Spleen (tissue), 11 donors: Measurements from ENCODE around the gene ZXDC. TPM values are rescaled to one million over a fixed set of nuclear protein-coding genes. Genes with fewer than 3 reads are reported as not detected.

Experiments used
- DNase-seq: peaks from one replicate; pipeline ENCODE4 v3.0.0-alpha.2; 2020
- H3K27ac ChIP-seq, 8 donors: fragments of 200-600 bp; sonication (generic) in 7 of 8; 1 replicate in 4 of 8; 2 replicates in 4 of 8; pipeline versions ENCODE4 v1.5.0 to v1.8.0; 2016 to 2021; ENCODE audit warnings: inconsistent platforms in 4 of 8, mild to moderate bottlenecking in 4 of 8, moderate library complexity in 1 of 8
- H3K27me3 ChIP-seq, 7 donors: fragments of 200-600 bp; sonication (generic) in 6 of 7; replicated peaks in 1 of 7; 1 replicate in 4 of 7; 2 replicates in 3 of 7; pipeline versions ENCODE4 v1.5.0 to v1.8.0; 2016 to 2021; ENCODE audit warnings: inconsistent platforms in 3 of 7, mild to moderate bottlenecking in 1 of 7
- H3K36me3 ChIP-seq, 6 donors: fragments of 200-600 bp; sonication (generic) in 5 of 6; 1 replicate in 4 of 6; 2 replicates in 2 of 6; pipeline versions ENCODE4 v1.5.0 to v1.8.0; 2016 to 2021; ENCODE audit warnings: inconsistent platforms in 2 of 6
- H3K4me1 ChIP-seq, 6 donors: fragments of 200-600 bp; sonication (generic) in 5 of 6; 1 replicate in 3 of 6; 2 replicates in 3 of 6; pipeline versions ENCODE4 v1.5.0 to v1.8.0; 2016 to 2021; ENCODE audit warnings: inconsistent platforms in 3 of 6
- H3K4me3 ChIP-seq, 8 donors: fragments of 200-600 bp; sonication (generic) in 7 of 8; 1 replicate in 4 of 8; 2 replicates in 4 of 8; pipeline versions ENCODE4 v1.5.0 to v1.8.0; 2016 to 2021; ENCODE audit warnings: inconsistent platforms in 4 of 8, mild to moderate bottlenecking in 4 of 8, moderate library complexity in 2 of 8
- H3K9me3 ChIP-seq, 8 donors: fragments of 200-600 bp; sonication (generic) in 7 of 8; 1 replicate in 4 of 8; 2 replicates in 4 of 8; pipeline versions ENCODE4 v1.5.0 to v1.8.0; 2016 to 2021; ENCODE audit warnings: inconsistent platforms in 4 of 8
- POLR2A ChIP-seq, 3 donors: fragments of 450-650 bp; IDR thresholded peaks; one replicate each; pipeline ENCODE4 v1.5.1; 2017; ENCODE audit warnings: antibody characterized with exemption in 3 of 3, mild to moderate bottlenecking in 1 of 3
- POLR2AphosphoS5 ChIP-seq, 3 donors: sonication (generic); formaldehyde crosslinking; IDR thresholded peaks; one replicate each; pipeline ENCODE4 v1.5.1; 2017; ENCODE audit warnings: antibody characterized with exemption in 3 of 3
- WGBS, 5 donors: extraction: QIAGEN DNeasy Blood & Tissue Kit in 3 of 5; methylation state at CpG; one replicate each; pipeline versions ENCODE4 v1.1.5 to v1.1.7; 2013 to 2018; 5-methylcytosine and 5-hydroxymethylcytosine counted together
- intact Hi-C: fragments of 100-400 bp; cut with DNase I; formaldehyde crosslinking; loops from one replicate; pipeline ENCODE4 v1.15.0; 2023; ENCODE audit warnings: low total_unique reads
- polyA plus RNA-seq, 3 donors: library from polyadenylated mRNA; stranded (reverse); fragments of 200-250 nt; gene quantifications; one replicate each; pipeline ENCODE4 v1.2.1, GENCODE V29; 2013
- total RNA-seq, 7 donors: library from RNA; depleted of rRNA in 3 of 7; stranded (reverse); fragments of >200 nt in 3 of 7; fragmentation: NEBNext Ultra II Directional in 4 of 7; extraction: Animal tissue kit (Norgen Biotek cat#: 25700) in 4 of 7; gene quantifications; one replicate each; pipeline versions ENCODE4 v1.1.0 to v1.2.1, GENCODE V29; 2016 to 2021
- TF ChIP-seq, protein P1 (sequence below), 11 experiments: fragments of 200-600 bp in 7 of 11; fragments of 450-650 bp in 4 of 11; sonication (generic) in 4 of 11; IDR thresholded peaks in 8 of 11; conservative IDR thresholded peaks in 3 of 11; 1 replicate in 7 of 11; 2 replicates in 4 of 11; pipeline versions ENCODE4 v1.4.0 to v1.8.0; 2016 to 2021; ENCODE audit warnings: antibody characterized with exemption in 11 of 11, inconsistent platforms in 4 of 11, mild to moderate bottlenecking in 1 of 11
- donor health status: healthy with polysubstance abuse.
- donor health status: DM: no; HTN: no; CAD: no; lungs with moderate emphysema.
- donor health status: DM: no; HTN: no; CAD: no.
- donor health status: Bipolar disorder and iron deficiency.
- donor health status: healthy.
- donor health status: DM: no; HTN: no; CAD: no.
- donor health status: DM: yes; HTN: yes; CAD: no.

Gene ZXDC
- total and polyA plus RNA-seq, 10 donors, result 7.5 to 75.3 (median 48.1) TPM

GRCh38 chr3:126424751-126425150 is 50.9 kb downstream of the ZXDC start:
- TF ChIP-seq POLR2AphosphoS5 (IDR thresholded peaks at IDR 0.05) (no peak), POLR2A (IDR thresholded peaks at IDR 0.05) (no peak)
- TF ChIP-seq, protein P1, sequence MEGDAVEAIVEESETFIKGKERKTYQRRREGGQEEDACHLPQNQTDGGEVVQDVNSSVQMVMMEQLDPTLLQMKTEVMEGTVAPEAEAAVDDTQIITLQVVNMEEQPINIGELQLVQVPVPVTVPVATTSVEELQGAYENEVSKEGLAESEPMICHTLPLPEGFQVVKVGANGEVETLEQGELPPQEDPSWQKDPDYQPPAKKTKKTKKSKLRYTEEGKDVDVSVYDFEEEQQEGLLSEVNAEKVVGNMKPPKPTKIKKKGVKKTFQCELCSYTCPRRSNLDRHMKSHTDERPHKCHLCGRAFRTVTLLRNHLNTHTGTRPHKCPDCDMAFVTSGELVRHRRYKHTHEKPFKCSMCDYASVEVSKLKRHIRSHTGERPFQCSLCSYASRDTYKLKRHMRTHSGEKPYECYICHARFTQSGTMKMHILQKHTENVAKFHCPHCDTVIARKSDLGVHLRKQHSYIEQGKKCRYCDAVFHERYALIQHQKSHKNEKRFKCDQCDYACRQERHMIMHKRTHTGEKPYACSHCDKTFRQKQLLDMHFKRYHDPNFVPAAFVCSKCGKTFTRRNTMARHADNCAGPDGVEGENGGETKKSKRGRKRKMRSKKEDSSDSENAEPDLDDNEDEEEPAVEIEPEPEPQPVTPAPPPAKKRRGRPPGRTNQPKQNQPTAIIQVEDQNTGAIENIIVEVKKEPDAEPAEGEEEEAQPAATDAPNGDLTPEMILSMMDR (IDR thresholded peaks at IDR 0.05 in 8 of 11, conservative IDR thresholded peaks at IDR 0.05 in 3 of 11), result no peak
- no peak for DNase-seq
- intact Hi-C loops, result no loop called here
- peaks cover 0 to 15% (median 0%) of the 10 kb centered on the region in 6 donors for H3K36me3 ChIP-seq
- H3K4me3 ChIP-seq, result no peak overlapping the region
- peaks cover 0 to 42% (median 39%) of the 10 kb centered on the region in 8 donors for H3K9me3 ChIP-seq
- peaks cover 0 to 3% (median 0%) of the 10 kb centered on the region in 7 donors for H3K27me3 ChIP-seq
- H3K4me1 ChIP-seq, result no peaks in the 10 kb centered on the region
- 56 to 95% (median 70%) methylated on average over 3 of the region's 3 CpGs for WGBS, 5 donors
- no peak overlapping the region for H3K27ac ChIP-seq

GRCh38 chr3:126424039-126424717 is 51.5 kb downstream of the ZXDC start:
- Histone ChIP-seq H3K9me3 (peaks cover 0 to 42% (median 38%) of the 10 kb centered on the region in 8 donors), H3K4me3 (no peak overlapping the region), H3K36me3 (peaks cover 0 to 15% (median 0%) of the 10 kb centered on the region in 6 donors), H3K4me1 (no peaks in the 10 kb centered on the region), H3K27me3 (peaks cover 0 to 4% (median 0%) of the 10 kb centered on the region in 7 donors), H3K27ac (no peak overlapping the region)
- no peak for TF ChIP-seq POLR2AphosphoS5 (IDR thresholded peaks at IDR 0.05)
- TF ChIP-seq, protein P1 (IDR thresholded peaks at IDR 0.05 in 8 of 11, conservative IDR thresholded peaks at IDR 0.05 in 3 of 11), result no peak
- TF ChIP-seq POLR2A (IDR thresholded peaks at IDR 0.05), result no peak
- WGBS, 5 donors, result 92 to 94% (median 93%) methylated on average over 10 of the region's 10 CpGs
- peak; percentile 55 for DNase-seq
- intact Hi-C loops, result no loop called here

DNA sequence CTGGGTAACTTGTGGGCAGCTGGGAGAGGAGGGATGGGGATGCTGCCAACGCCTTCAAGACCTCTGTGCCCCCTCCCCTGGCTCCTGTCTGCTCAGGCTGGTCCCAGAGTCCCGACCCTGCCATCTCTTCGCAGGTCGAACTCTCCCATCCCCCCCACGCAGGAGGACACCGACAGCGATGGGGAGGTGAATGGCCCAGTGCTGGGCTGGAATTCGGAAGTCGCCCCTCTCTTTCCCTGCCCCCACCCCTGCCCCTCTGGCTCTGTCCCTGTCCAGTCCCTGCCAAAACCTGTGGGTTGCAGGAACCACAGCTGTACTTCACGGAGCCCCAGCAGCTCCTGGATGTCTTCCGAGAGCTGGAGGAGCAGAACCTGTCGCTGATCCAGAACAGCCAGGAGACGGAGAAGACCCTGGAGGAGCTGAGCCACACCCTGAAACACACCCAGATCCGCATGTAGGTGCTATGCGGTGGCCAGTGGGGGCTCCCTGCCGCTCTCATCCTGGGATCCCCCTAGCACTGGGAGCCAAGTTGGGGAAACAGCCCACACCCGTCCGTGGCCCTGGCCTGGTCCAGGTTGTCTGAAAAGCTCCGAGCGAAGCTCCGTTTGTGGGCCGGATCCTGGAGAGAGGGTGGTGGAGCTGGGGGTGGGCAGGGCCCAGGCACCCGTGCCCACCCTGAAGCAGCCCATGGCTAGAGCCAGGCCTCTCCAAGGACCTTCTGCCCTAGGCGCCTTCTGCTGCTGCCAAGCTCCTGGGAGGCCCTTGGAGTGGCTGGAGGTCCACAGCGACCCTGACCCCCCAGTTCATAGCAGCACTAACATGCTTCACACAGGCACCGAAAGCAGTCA is 52.3 kb downstream of the ZXDC start:
- TF ChIP-seq POLR2A (IDR thresholded peaks at IDR 0.05) (no peak), POLR2AphosphoS5 (IDR thresholded peaks at IDR 0.05) (no peak)
- Histone ChIP-seq H3K9me3 (peaks cover 0 to 37% (median 33%) of the 10 kb centered on the region in 8 donors), H3K27ac (no peak overlapping the region), H3K4me1 (no peaks in the 10 kb centered on the region), H3K4me3 (no peak overlapping the region), H3K27me3 (peaks cover 0 to 8% (median 0%) of the 10 kb centered on the region in 7 donors), H3K36me3 (peaks cover 0 to 15% (median 0%) of the 10 kb centered on the region in 6 donors)
- peak; percentile 68 for DNase-seq
- WGBS, 5 donors, result 83 to 90% (median 88%) methylated on average over 21 to 26 of the region's 26 CpGs
- intact Hi-C loops, result no loop called here

- Histone ChIP-seq H3K27ac (no peak overlapping the region), H3K27me3 (peaks cover 0 to 16% (median 0%) of the 10 kb centered on the region in 7 donors), H3K9me3 (peaks cover 0 to 29% (median 25%) of the 10 kb centered on the region in 8 donors), H3K4me3 (no peak overlapping the region), H3K4me1 (no peaks in the 10 kb centered on the region), H3K36me3 (peaks cover 0 to 15% (median 0%) of the 10 kb centered on the region in 6 donors)
- TF ChIP-seq POLR2AphosphoS5 (IDR thresholded peaks at IDR 0.05) (no peak), POLR2A (IDR thresholded peaks at IDR 0.05) (no peak)
- TF ChIP-seq, protein P1 (IDR thresholded peaks at IDR 0.05 in 8 of 11, conservative IDR thresholded peaks at IDR 0.05 in 3 of 11), result no peak
- WGBS, 5 donors, result 79 to 92% (median 85%) methylated on average over 3 to 4 of the region's 4 CpGs
- peak; percentile 56 for DNase-seq
- intact Hi-C loops, result no loop called here
These were observed 53.1 kb downstream of the ZXDC start for GRCh38 chr3:126422571-126423091.
